Tibial nerve (tissue), 4 donors: ENCODE data around the gene CNOT1. TPM values are rescaled to one million over a fixed set of nuclear protein-coding genes. Genes with fewer than 3 reads are reported as not detected.

Source experiments
- DNase-seq, 2 donors: peaks; one replicate each; pipeline ENCODE4 v3.0.0-alpha.2; 2019; ENCODE audit warnings: low spot score in 2 of 2
- H3K27ac ChIP-seq, 4 donors: fragments of 200-600 bp; sonication (generic) in 3 of 4; one replicate each; pipeline ENCODE4 v1.5.1; 2017 to 2019; ENCODE audit warnings: mild to moderate bottlenecking in 1 of 4
- H3K27me3 ChIP-seq, 2 donors: fragments of 200-600 bp; sonication (generic) in 1 of 2; one replicate each; pipeline versions ENCODE4 v1.5.1 to v1.6.0; 2017 to 2019
- H3K36me3 ChIP-seq, 3 donors: fragments of 200-600 bp; sonication (generic); one replicate each; pipeline ENCODE4 v1.5.1; 2018 to 2019
- H3K4me1 ChIP-seq, 4 donors: fragments of 200-600 bp; sonication (generic) in 3 of 4; one replicate each; pipeline ENCODE4 v1.5.1; 2017 to 2019
- H3K4me3 ChIP-seq, 4 donors: fragments of 200-600 bp; sonication (generic) in 3 of 4; one replicate each; pipeline ENCODE4 v1.5.1; 2017 to 2019; ENCODE audit warnings: mild to moderate bottlenecking in 1 of 4, moderate library complexity in 1 of 4
- H3K9me3 ChIP-seq, 4 donors: fragments of 200-600 bp; sonication (generic) in 3 of 4; one replicate each; pipeline ENCODE4 v1.5.1; 2017 to 2019
- CTCF ChIP-seq, 5 experiments: fragments of 200-600 bp in 3 of 5; fragments of 450-650 bp in 2 of 5; sonication (generic) in 3 of 5; IDR thresholded peaks; one replicate each; pipeline ENCODE4 v1.5.1; 2016 to 2019; ENCODE audit warnings: antibody characterized with exemption in 5 of 5, mild to moderate bottlenecking in 3 of 5, moderate library complexity in 2 of 5
- EP300 ChIP-seq, 2 donors: sonication (generic); formaldehyde crosslinking; IDR thresholded peaks; one replicate each; pipeline ENCODE4 v1.6.1; 2017; ENCODE audit warnings: antibody characterized with exemption in 2 of 2, mild to moderate bottlenecking in 1 of 2
- POLR2A ChIP-seq, 2 donors: fragments of 450-650 bp; IDR thresholded peaks; one replicate each; pipeline ENCODE4 v1.6.1; 2017; ENCODE audit warnings: antibody characterized with exemption in 2 of 2, mild to moderate bottlenecking in 2 of 2, moderate library complexity in 2 of 2
- WGBS, 2 donors: methylation state at CpG; one replicate each; pipeline ENCODE4 v1.1.5; 2018; 5-methylcytosine and 5-hydroxymethylcytosine counted together
- total RNA-seq, 4 donors: library from RNA; depleted of rRNA; stranded (reverse); fragments of >200 nt; gene quantifications; one replicate each; pipeline ENCODE4 v1.1.0, GENCODE V29; 2016

Gene CNOT1
- total RNA-seq, 4 donors from 2014 or later, result 80.8 to 122 (median 105) TPM

- Histone ChIP-seq H3K36me3 (peaks cover 0 to 30% (median 12%) of the 10 kb centered on the region in 3 donors), H3K27me3 (no peaks in the 10 kb centered on the region), H3K27ac (peak within 1 kb of the TSS in 3 of 4 donors; percentile 63 to 82 (median 81)), H3K9me3 (no peaks in the 10 kb centered on the region), H3K4me3 (peak within 1 kb of the TSS; percentile 83 to 95 (median 88)), H3K4me1 (peaks cover 0 to 26% (median 6%) of the 10 kb centered on the region in 4 donors)
- 1% methylated on average over 43 to 50 of the region's 80 CpGs for WGBS, 2 donors
- TF ChIP-seq POLR2A (IDR thresholded peaks at IDR 0.05) (peak in 1 of 2 donors; percentile 33), EP300 (IDR thresholded peaks at IDR 0.05) (peak; percentile 42 to 62), CTCF (IDR thresholded peaks at IDR 0.05) (peak in 2 of 5 experiments; percentile 33 to 38)
- DNase-seq, result peak; percentile 70 to 85
Measured at GRCh38 chr16:58515125-58515870, 114.3 kb downstream of the CNOT1 start, which contains the start of gene SETD6. TSS of gene SETD6 (plus strand) at chr16:58515517. CDS start at chr16:58515538, 21 bp downstream.

GRCh38 chr16:58513874-58514273 lies 115.8 kb downstream of the CNOT1 start:
- TF ChIP-seq EP300 (IDR thresholded peaks at IDR 0.05) (no peak), POLR2A (IDR thresholded peaks at IDR 0.05) (no peak), CTCF (IDR thresholded peaks at IDR 0.05) (no peak)
- no peaks in the 10 kb centered on the region for H3K9me3 ChIP-seq
- DNase-seq, result no peak
- H3K27ac ChIP-seq, result no peak overlapping the region
- peaks cover 0 to 26% (median 6%) of the 10 kb centered on the region in 4 donors for H3K4me1 ChIP-seq
- peaks cover 0 to 15% (median under 1%) of the 10 kb centered on the region in 3 donors for H3K36me3 ChIP-seq
- no peak overlapping the region for H3K4me3 ChIP-seq
- 77 to 83% methylated on average over 3 of the region's 3 CpGs for WGBS, 2 donors
- no peaks in the 10 kb centered on the region for H3K27me3 ChIP-seq

- Histone ChIP-seq H3K36me3 (no peaks in the 10 kb centered on the region), H3K4me1 (peaks cover 0 to 26% (median 6%) of the 10 kb centered on the region in 4 donors), H3K4me3 (no peak overlapping the region), H3K9me3 (no peaks in the 10 kb centered on the region), H3K27ac (no peak overlapping the region), H3K27me3 (no peaks in the 10 kb centered on the region)
- 39 to 51% methylated on average over 10 to 15 of the region's 17 CpGs for WGBS, 2 donors
- no peak for TF ChIP-seq EP300 (IDR thresholded peaks at IDR 0.05)
- TF ChIP-seq CTCF (IDR thresholded peaks at IDR 0.05), result peak; percentile 62 to 85 (median 77)
- DNase-seq, result peak; percentile 57 to 80
Measured at GRCh38 chr16:58511933-58512815, 117.5 kb downstream of the CNOT1 start.

- 85 to 89% methylated on average over 28 to 30 of the region's 30 CpGs for WGBS, 2 donors
- Histone ChIP-seq H3K4me3 (no peak overlapping the region), H3K9me3 (no peaks in the 10 kb centered on the region), H3K36me3 (no peaks in the 10 kb centered on the region), H3K27ac (no peak overlapping the region), H3K4me1 (peaks cover 0 to 15% (median 0%) of the 10 kb centered on the region in 4 donors), H3K27me3 (no peaks in the 10 kb centered on the region)
- TF ChIP-seq CTCF (IDR thresholded peaks at IDR 0.05), result no peak
- no peak for TF ChIP-seq POLR2A (IDR thresholded peaks at IDR 0.05)
- TF ChIP-seq EP300 (IDR thresholded peaks at IDR 0.05), result no peak
- DNase-seq, result no peak
Measured at GRCh38 chr16:58510776-58511628, 118.6 kb downstream of the CNOT1 start.
